CD4-positive, alpha-beta T cell treated with Interleukin-21 for 1 hour (primary cell): ENCODE results near the gene SPR.

ENCODE experiments used
- DNase-seq: peaks from one replicate; pipeline ENCODE4 v3.0.0-alpha.2; 2020

SPR gene

GRCh38 chr2:72887032-72887739 lies at the start of gene SPR:
Gene SPR, plus strand, starts transcription at chr2:72887408. Its CDS starts 25 bp downstream, at chr2:72887433.
- peak; percentile 40 for DNase-seq

GRCh38 chr2:72840066-72840465 lies 47.1 kb upstream of the SPR start:
- no peak for DNase-seq

- DNase-seq, result no peak
Measured at GRCh38 chr2:72841462-72842125, 45.6 kb upstream of the SPR start.

- DNase-seq, result no peak
Measured at GRCh38 chr2:72843301-72843700, 43.9 kb upstream of the SPR start.

GRCh38 chr2:72846171-72847095 lies 40.8 kb upstream of the SPR start:
- DNase-seq, result no peak

GRCh38 chr2:72847534-72848315 lies 39.5 kb upstream of the SPR start:
- DNase-seq, result no peak

- no peak for DNase-seq
Measured at GRCh38 chr2:72848436-72849137, 38.6 kb upstream of the SPR start.

- DNase-seq, result no peak
Measured at GRCh38 chr2:72849138-72849462, 38.1 kb upstream of the SPR start.

GRCh38 chr2:72851333-72851732 lies 35.9 kb upstream of the SPR start:
- no peak for DNase-seq

- peak; percentile 70 for DNase-seq
Measured at GRCh38 chr2:72859831-72860262, 27.4 kb upstream of the SPR start.

GRCh38 chr2:72862239-72862988 lies 24.8 kb upstream of the SPR start:
- peak; percentile 85 for DNase-seq

- no peak for DNase-seq
Measured at GRCh38 chr2:72863046-72863445, 24.2 kb upstream of the SPR start.

GRCh38 chr2:72864500-72864899 lies 22.7 kb upstream of the SPR start:
- DNase-seq, result no peak

- DNase-seq, result no peak
Measured at GRCh38 chr2:72871060-72871459, 16.1 kb upstream of the SPR start.

GRCh38 chr2:72871880-72872279 lies 15.3 kb upstream of the SPR start:
- DNase-seq, result no peak

- DNase-seq, result no peak
Measured at GRCh38 chr2:72883356-72883962, 3.7 kb upstream of the SPR start.

GRCh38 chr2:72886505-72887031 lies 640 bp upstream of the SPR start:
- DNase-seq, result no peak

- DNase-seq, result peak; percentile 45
Measured at GRCh38 chr2:72887740-72888437, 681 bp downstream of the SPR start.

GRCh38 chr2:72888438-72889202 lies 1.4 kb downstream of the SPR start:
- no peak for DNase-seq
